GM12891 (cell line): ENCODE results near the gene TCF7L2.

Source experiments
- DNase-seq: peaks from one replicate; pipeline ENCODE4 v3.0.0; 2011; ENCODE audit warnings: low spot score; ENCODE audit not compliant: insufficient read length
- FAIRE-seq: peaks from 2 replicates; lab custom pipeline; 2011; peaks lifted over from hg19 to GRCh38; lab: Jason Lieb, UNC
- PAX5 ChIP-seq: IDR thresholded peaks from 2 replicates; pipeline ENCODE4 v1.6.1; 2011; ENCODE audit warnings: low read length, moderate library complexity, mild to moderate bottlenecking; ENCODE audit not compliant: insufficient read depth, severe bottlenecking
- POLR2A ChIP-seq: IDR thresholded peaks from 2 replicates; pipeline ENCODE4 v1.6.1; 2011; ENCODE audit warnings: low read depth, low read length, control low read depth
- POLR2AphosphoS5 ChIP-seq: IDR thresholded peaks from 2 replicates; pipeline ENCODE4 v1.6.1; 2011; ENCODE audit warnings: low read depth, low read length, control low read depth
- POU2F2 ChIP-seq: IDR thresholded peaks from 2 replicates; pipeline ENCODE4 v1.6.1; 2011; ENCODE audit warnings: low read depth, mild to moderate bottlenecking, control low read depth, low read length, moderate library complexity
- SPI1 ChIP-seq: IDR thresholded peaks from 2 replicates; pipeline ENCODE4 v1.6.1; 2011; ENCODE audit warnings: low read depth, low read length, control low read depth
- TAF1 ChIP-seq: IDR thresholded peaks from 2 replicates; pipeline ENCODE4 v1.6.1; 2011; ENCODE audit warnings: low read depth, low read length, control low read depth

The TCF7L2 gene

DNA sequence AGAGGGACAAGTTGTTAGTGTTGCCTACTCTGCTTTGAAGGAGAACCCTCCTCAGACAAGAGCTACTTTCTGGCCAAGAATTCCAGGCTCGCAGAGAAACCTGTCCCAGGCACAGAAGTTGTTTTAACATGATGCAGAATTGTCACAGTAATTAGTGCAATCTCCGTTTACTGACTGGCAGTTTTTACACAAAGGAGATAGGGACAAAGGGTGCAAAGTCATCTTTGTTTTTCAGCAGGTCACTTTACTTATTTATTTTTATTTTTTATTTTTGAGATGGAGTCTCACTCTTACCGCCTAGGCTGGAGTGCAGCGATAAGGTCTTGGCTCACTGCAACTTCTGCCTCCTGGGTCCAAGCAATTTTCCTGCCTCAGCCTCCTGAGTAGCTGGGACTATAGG, 12.3 kb downstream of the TCF7L2 start:
- no peak for TF ChIP-seq PAX5
- TF ChIP-seq POU2F2 = no peak
- TF ChIP-seq POLR2A = no peak
- no peak for TF ChIP-seq SPI1
- no peak for FAIRE-seq
- DNase-seq = no peak

DNA sequence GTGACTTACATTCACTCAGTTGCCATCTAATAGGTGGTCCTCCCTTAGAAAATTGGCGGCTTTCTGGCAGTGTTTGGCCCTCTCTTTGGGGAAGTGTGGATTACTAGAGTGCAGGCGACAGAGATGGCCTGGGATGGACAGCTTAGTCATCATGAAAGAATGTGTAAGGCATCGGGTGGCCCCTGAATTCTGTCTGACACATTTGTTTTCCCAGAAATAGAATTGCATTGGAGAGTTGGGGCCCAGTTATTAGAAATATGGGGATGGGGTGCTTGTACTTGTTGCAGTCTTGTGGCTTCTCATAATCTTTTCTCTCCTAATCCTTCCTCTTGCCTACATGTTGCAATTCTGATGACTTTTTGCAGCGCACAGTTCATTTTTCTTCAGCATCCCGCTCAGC, 13.8 kb downstream of the TCF7L2 start:
- TF ChIP-seq SPI1 = no peak
- TF ChIP-seq POLR2AphosphoS5 = no peak
- TF ChIP-seq POU2F2 = no peak
- TF ChIP-seq TAF1 = no peak
- no peak for DNase-seq
- FAIRE-seq = no peak

DNA sequence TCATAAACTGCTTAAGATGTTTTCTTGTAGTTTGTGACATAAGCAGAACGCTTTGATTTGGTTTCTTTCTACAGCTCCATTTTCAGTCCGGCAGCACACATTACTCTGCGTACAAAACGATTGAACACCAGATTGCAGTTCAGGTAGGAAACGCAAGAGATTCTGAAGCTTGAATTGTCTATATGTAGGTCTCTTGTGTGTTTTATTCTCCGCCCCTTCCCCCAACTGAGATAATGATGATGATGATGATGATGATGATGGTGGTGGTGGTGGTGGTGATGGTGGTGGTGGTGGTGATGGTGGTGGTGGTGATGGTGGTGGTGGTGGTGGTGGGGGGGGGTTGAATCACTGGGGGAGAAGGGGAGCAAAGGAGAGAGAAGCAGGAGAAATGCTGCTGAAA, 14.4 kb downstream of the TCF7L2 start:
- DNase-seq = no peak

GRCh38 chr10:112966194-112966855, 16.3 kb downstream of the TCF7L2 start:
- no peak for FAIRE-seq
- DNase-seq = no peak
- no peak for TF ChIP-seq SPI1
- TF ChIP-seq TAF1 = no peak
- TF ChIP-seq PAX5 = no peak
- no peak for TF ChIP-seq POLR2A
- TF ChIP-seq POU2F2 = no peak
- no peak for TF ChIP-seq POLR2AphosphoS5

More for the DNA sequence above, 14.4 kb downstream of the TCF7L2 start:
- TF ChIP-seq SPI1 (no peak), POLR2A (no peak), POLR2AphosphoS5 (no peak), POU2F2 (no peak), PAX5 (no peak), TAF1 (no peak)
- no peak for FAIRE-seq

GRCh38 chr10:112967200-112967599, 17.2 kb downstream of the TCF7L2 start:
- DNase-seq = no peak
- TF ChIP-seq POU2F2 (no peak), POLR2AphosphoS5 (no peak), SPI1 (no peak), POLR2A (no peak), PAX5 (no peak), TAF1 (no peak)
- FAIRE-seq = no peak

DNA sequence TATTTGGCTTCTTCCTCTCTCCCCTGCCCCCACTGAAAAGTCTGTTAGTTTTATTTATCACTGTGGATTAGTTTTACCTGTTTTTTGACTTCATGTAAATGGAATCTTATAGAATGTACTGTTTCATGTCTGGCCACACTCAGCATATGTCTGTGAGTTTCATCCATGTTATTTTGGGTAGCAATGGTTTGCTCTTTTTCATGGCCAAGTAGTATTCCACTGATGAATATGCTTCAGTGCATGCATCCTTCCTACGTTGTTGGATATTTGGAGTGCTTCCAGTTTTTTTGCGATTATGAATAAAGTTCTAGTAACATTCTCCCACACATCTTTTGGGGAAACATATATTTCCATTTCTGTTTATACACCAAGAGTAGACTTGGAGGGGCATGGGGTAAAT, 19.1 kb downstream of the TCF7L2 start:
- TF ChIP-seq POU2F2 = no peak
- TF ChIP-seq TAF1 = no peak
- TF ChIP-seq SPI1 = no peak
- TF ChIP-seq POLR2A = no peak
- TF ChIP-seq PAX5 = no peak
- TF ChIP-seq POLR2AphosphoS5 = no peak
- no peak for FAIRE-seq
- no peak for DNase-seq

- DNase-seq (no peak), FAIRE-seq (no peak)
- TF ChIP-seq SPI1 = no peak
- TF ChIP-seq PAX5 = no peak
- TF ChIP-seq POLR2A = no peak
- TF ChIP-seq POU2F2 = no peak
- TF ChIP-seq POLR2AphosphoS5 = no peak
- no peak for TF ChIP-seq TAF1
Observed at GRCh38 chr10:112969542-112969941, 19.5 kb downstream of the TCF7L2 start.

- TF ChIP-seq POU2F2 (no peak), POLR2AphosphoS5 (no peak), POLR2A (no peak), PAX5 (no peak), TAF1 (no peak), SPI1 (no peak)
- FAIRE-seq = no peak
- no peak for DNase-seq
Observed at GRCh38 chr10:112970021-112970420, 20.0 kb downstream of the TCF7L2 start.

DNA sequence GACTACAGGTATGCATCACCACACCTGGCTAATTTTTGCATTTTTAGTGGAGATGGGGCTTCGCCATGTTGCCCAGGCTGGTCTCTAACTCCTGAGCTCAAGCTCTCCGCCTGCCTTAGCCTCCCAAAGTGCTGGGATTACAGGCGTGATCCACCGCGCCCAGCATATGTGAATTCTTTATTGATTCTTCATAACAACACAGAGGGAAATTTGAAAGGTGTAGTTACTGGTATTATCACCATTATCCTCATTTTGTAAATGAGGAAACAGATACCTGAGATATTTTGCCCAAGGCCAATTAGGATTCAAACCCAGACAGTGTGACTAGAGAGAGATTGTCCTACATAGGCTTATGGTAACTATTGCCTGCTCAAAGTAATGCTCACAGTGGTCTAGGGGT, 22.6 kb downstream of the TCF7L2 start:
- FAIRE-seq (no peak), DNase-seq (no peak)
- no peak for TF ChIP-seq POU2F2
- TF ChIP-seq SPI1 = no peak
- TF ChIP-seq POLR2A = no peak
- no peak for TF ChIP-seq POLR2AphosphoS5
- TF ChIP-seq PAX5 = no peak

GRCh38 chr10:112973046-112973445, 23.0 kb downstream of the TCF7L2 start:
- FAIRE-seq (no peak), DNase-seq (no peak)
- TF ChIP-seq POU2F2 (no peak), TAF1 (no peak), PAX5 (no peak), SPI1 (no peak), POLR2AphosphoS5 (no peak), POLR2A (no peak)
